Neural progenitor cell (in vitro differentiated cells): Measurements from ENCODE around the gene FLII. TPM values are rescaled to one million over a fixed set of nuclear protein-coding genes. Genes with fewer than 3 reads are reported as not detected.

ENCODE experiments used
- DNase-seq: peaks from one replicate; pipeline ENCODE4 v3.0.0-alpha.2; 2016; ENCODE audit warnings: low spot score
- H2AFZ ChIP-seq: fragments of 200-600 bp; sonication (generic); replicated peaks from 2 replicates; pipeline ENCODE4 v1.6.1; 2016; ENCODE audit warnings: antibody characterized with exemption
- H3F3A ChIP-seq: fragments of 200-600 bp; sonication (generic); 2 replicates; pipeline ENCODE4 v1.6.1; 2016; ENCODE audit warnings: antibody characterized with exemption, low read depth
- H3K27ac ChIP-seq: fragments of 200-600 bp; sonication (generic); 2 replicates; pipeline ENCODE4 v1.5.1; 2016; ENCODE audit warnings: mild to moderate bottlenecking
- H3K27me3 ChIP-seq: fragments of 200-600 bp; sonication (generic); 2 replicates; pipeline ENCODE4 v1.6.1; 2016; ENCODE audit warnings: mild to moderate bottlenecking, moderate library complexity
- H3K36me3 ChIP-seq: fragments of 200-600 bp; sonication (generic); 2 replicates; pipeline ENCODE4 v1.5.1; 2016
- H3K4me1 ChIP-seq: fragments of 200-600 bp; sonication (generic); 2 replicates; pipeline ENCODE4 v1.6.1; 2016; ENCODE audit warnings: mixed run types
- H3K4me2 ChIP-seq: fragments of 200-600 bp; sonication (generic); 2 replicates; pipeline ENCODE4 v1.6.1; 2016
- H3K4me3 ChIP-seq: fragments of 200-600 bp; sonication (generic); 2 replicates; pipeline ENCODE4 v1.5.1; 2016
- H3K79me2 ChIP-seq: fragments of 200-600 bp; sonication (generic); 2 replicates; pipeline ENCODE4 v1.6.1; 2016; ENCODE audit warnings: low read depth
- H3K9ac ChIP-seq: fragments of 200-600 bp; sonication (generic); 2 replicates; pipeline ENCODE4 v1.6.1; 2016
- H3K9me3 ChIP-seq: fragments of 200-600 bp; sonication (generic); 2 replicates; pipeline ENCODE4 v1.5.1; 2016; ENCODE audit warnings: low read depth
- H4K20me1 ChIP-seq: fragments of 200-600 bp; sonication (generic); 2 replicates; pipeline ENCODE4 v1.6.1; 2016; ENCODE audit warnings: low read depth
- H3K27ac Mint-ChIP-seq: 3 replicates; pipeline ENCODE4 v1.8.0; 2021; ENCODE audit warnings: mixed read lengths
- H3K27me3 Mint-ChIP-seq: 2 replicates; pipeline ENCODE4 v1.8.0; 2022; ENCODE audit warnings: low read depth, mild to moderate bottlenecking, inconsistent platforms, moderate library complexity, mixed read lengths; ENCODE audit not compliant: insufficient read depth
- H3K36me3 Mint-ChIP-seq: 3 replicates; pipeline ENCODE4 v1.8.0; 2021; ENCODE audit warnings: mixed read lengths
- H3K4me1 Mint-ChIP-seq: 3 replicates; pipeline ENCODE4 v1.8.0; 2021; ENCODE audit warnings: mixed read lengths
- H3K4me3 Mint-ChIP-seq: 3 replicates; pipeline ENCODE4 v1.8.0; 2021; ENCODE audit warnings: mild to moderate bottlenecking, moderate library complexity, mixed read lengths
- H3K9me3 Mint-ChIP-seq: 3 replicates; pipeline ENCODE4 v1.8.0; 2020; ENCODE audit warnings: mixed read lengths
- EZH2 ChIP-seq: fragments of 200-600 bp; sonication (generic); IDR thresholded peaks from 2 replicates; pipeline ENCODE4 v1.6.1; 2017; ENCODE audit warnings: antibody characterized with exemption, mild to moderate bottlenecking, moderate library complexity
- EZH2phosphoT487 ChIP-seq: fragments of 200-600 bp; sonication (generic); IDR thresholded peaks from 2 replicates; pipeline ENCODE4 v1.6.1; 2017; ENCODE audit warnings: antibody characterized with exemption
- total RNA-seq: library from RNA; depleted of rRNA; stranded (reverse); fragments of >200 nt; gene quantifications from 2 replicates; pipeline ENCODE4 v1.2.3, GENCODE V29; 2015; ENCODE audit warnings: low replicate concordance
- TF ChIP-seq, protein P1 (sequence below): fragments of 200-600 bp; sonication (generic); IDR thresholded peaks from 2 replicates; pipeline ENCODE4 v1.5.1; 2017; ENCODE audit warnings: antibody characterized with exemption, mild to moderate bottlenecking

FLII gene
- total RNA-seq, 1 donor from 2014 or later = 117 TPM

DNA sequence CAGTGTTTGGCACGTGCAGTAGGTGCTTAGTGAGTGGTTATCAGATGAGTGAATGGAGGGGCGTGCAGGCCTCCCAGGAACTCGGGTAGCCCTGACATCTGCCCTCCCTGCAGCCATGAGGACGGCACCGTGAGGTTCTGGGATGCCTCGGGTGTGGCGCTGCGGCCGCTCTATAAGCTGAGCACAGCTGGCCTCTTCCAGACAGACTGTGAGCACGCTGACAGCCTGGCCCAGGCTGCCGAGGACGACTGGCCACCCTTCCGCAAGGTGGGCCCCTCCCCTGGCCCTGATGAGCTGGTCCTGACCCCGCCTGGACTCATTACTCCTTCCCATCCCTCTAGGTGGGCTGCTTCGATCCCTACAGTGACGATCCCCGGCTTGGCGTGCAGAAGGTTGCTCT lies 22.0 kb downstream of the FLII start:
- no peak for TF ChIP-seq EZH2phosphoT487
- TF ChIP-seq, protein P1, sequence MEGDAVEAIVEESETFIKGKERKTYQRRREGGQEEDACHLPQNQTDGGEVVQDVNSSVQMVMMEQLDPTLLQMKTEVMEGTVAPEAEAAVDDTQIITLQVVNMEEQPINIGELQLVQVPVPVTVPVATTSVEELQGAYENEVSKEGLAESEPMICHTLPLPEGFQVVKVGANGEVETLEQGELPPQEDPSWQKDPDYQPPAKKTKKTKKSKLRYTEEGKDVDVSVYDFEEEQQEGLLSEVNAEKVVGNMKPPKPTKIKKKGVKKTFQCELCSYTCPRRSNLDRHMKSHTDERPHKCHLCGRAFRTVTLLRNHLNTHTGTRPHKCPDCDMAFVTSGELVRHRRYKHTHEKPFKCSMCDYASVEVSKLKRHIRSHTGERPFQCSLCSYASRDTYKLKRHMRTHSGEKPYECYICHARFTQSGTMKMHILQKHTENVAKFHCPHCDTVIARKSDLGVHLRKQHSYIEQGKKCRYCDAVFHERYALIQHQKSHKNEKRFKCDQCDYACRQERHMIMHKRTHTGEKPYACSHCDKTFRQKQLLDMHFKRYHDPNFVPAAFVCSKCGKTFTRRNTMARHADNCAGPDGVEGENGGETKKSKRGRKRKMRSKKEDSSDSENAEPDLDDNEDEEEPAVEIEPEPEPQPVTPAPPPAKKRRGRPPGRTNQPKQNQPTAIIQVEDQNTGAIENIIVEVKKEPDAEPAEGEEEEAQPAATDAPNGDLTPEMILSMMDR = no peak
- TF ChIP-seq EZH2 = no peak
- Histone ChIP-seq H3K79me2 (peaks cover 23% of the 10 kb centered on the region), H3K4me3 (no peak overlapping the region), H3K4me1 (peaks cover 5% of the 10 kb centered on the region), H3K9me3 (no peaks in the 10 kb centered on the region), H3K27me3 (no peaks in the 10 kb centered on the region), H3F3A (peaks cover 5% of the 10 kb centered on the region), H3K4me2 (no peak overlapping the region), H2AFZ (no peak overlapping the region), H3K27ac (no peak overlapping the region), H4K20me1 (peaks cover 30% of the 10 kb centered on the region), H3K9ac (no peak overlapping the region), H3K36me3 (no peaks in the 10 kb centered on the region)
- Mint-ChIP-seq H3K36me3 (peaks cover 32% of the 10 kb centered on the region), H3K4me1 (peaks cover 13% of the 10 kb centered on the region), H3K4me3 (no peak overlapping the region), H3K9me3 (no peaks in the 10 kb centered on the region), H3K27ac (no peak overlapping the region), H3K27me3 (no peaks in the 10 kb centered on the region)
- DNase-seq = no peak

GRCh38 chr17:18235743-18236256 lies 22.7 kb downstream of the FLII start:
- Histone ChIP-seq H3K27ac (no peak overlapping the region), H2AFZ (no peak overlapping the region), H4K20me1 (peaks cover 34% of the 10 kb centered on the region), H3K9me3 (no peaks in the 10 kb centered on the region), H3K4me2 (no peak overlapping the region), H3K79me2 (peaks cover 30% of the 10 kb centered on the region), H3K4me3 (no peak overlapping the region), H3K4me1 (peaks cover 12% of the 10 kb centered on the region), H3K27me3 (no peaks in the 10 kb centered on the region), H3F3A (peaks cover 8% of the 10 kb centered on the region), H3K9ac (no peak overlapping the region), H3K36me3 (no peaks in the 10 kb centered on the region)
- no peaks in the 10 kb centered on the region for H3K9me3 Mint-ChIP-seq
- no peak for TF ChIP-seq EZH2phosphoT487
- TF ChIP-seq EZH2 = no peak
- TF ChIP-seq, protein P1 = no peak
- peaks cover 20% of the 10 kb centered on the region for H3K4me1 Mint-ChIP-seq
- no peak for DNase-seq
- H3K27me3 Mint-ChIP-seq = peaks cover 2% of the 10 kb centered on the region
- peaks cover 32% of the 10 kb centered on the region for H3K36me3 Mint-ChIP-seq
- no peak overlapping the region for H3K27ac Mint-ChIP-seq
- H3K4me3 Mint-ChIP-seq = no peak overlapping the region

DNA sequence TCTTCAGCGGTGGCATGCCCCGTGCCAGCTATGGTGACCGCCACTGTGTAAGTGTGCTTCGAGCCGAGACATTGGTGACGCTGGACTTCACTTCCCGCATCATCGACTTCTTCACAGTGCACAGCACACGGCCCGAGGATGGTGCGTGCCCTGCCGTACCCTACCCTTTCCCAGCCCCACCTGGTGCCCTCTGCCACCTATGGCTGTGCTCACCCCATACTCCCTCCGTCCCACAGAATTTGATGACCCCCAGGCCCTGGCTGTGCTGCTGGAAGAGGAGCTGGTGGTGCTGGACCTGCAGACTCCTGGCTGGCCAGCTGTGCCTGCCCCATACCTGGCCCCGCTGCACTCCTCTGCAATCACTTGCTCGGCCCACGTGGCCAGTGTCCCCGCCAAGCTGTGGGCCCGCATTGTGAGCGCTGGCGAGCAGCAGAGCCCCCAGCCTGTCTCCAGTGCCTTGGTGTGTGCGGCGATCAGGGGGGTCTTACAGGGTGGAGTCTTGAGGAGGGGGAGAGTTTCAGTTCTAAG lies 23.6 kb downstream of the FLII start:
- Histone ChIP-seq H3K36me3 (no peaks in the 10 kb centered on the region), H3K79me2 (peaks cover 39% of the 10 kb centered on the region), H3K9ac (no peak overlapping the region), H3K27ac (no peak overlapping the region), H3K9me3 (no peaks in the 10 kb centered on the region), H4K20me1 (peaks cover 35% of the 10 kb centered on the region), H3K4me3 (no peak overlapping the region), H3K27me3 (no peaks in the 10 kb centered on the region), H3K4me1 (peaks cover 21% of the 10 kb centered on the region), H2AFZ (no peak overlapping the region), H3F3A (peaks cover 8% of the 10 kb centered on the region), H3K4me2 (no peak overlapping the region)
- DNase-seq = no peak
- Mint-ChIP-seq H3K4me3 (no peak overlapping the region), H3K9me3 (no peaks in the 10 kb centered on the region), H3K4me1 (peaks cover 29% of the 10 kb centered on the region), H3K27ac (no peak overlapping the region), H3K27me3 (peaks cover 4% of the 10 kb centered on the region), H3K36me3 (peaks cover 28% of the 10 kb centered on the region)
- no peak for TF ChIP-seq EZH2
- TF ChIP-seq EZH2phosphoT487 = no peak
- TF ChIP-seq, protein P1 = no peak
